Kidney tubule cell (primary cell): ENCODE data around the gene GNAO1.

ENCODE experiments used
- DNase-seq: peaks from one replicate; pipeline ENCODE4 v3.0.0-alpha.2; 2018; ENCODE audit warnings: low spot score

GNAO1 gene

GRCh38 chr16:56191156-56191815, at the start of gene GNAO1:
Gene GNAO1, plus strand, starts transcription at chr16:56191489. Its CDS starts 747 bp downstream, at chr16:56192236.
- DNase-seq = peak; percentile 44

- no peak for DNase-seq
Observed at GRCh38 chr16:56143666-56144065, 47.6 kb upstream of the GNAO1 start.

- DNase-seq = no peak
Observed at GRCh38 chr16:56145369-56145768, 45.9 kb upstream of the GNAO1 start.

GRCh38 chr16:56151621-56152020, 39.7 kb upstream of the GNAO1 start:
- no peak for DNase-seq

GRCh38 chr16:56161658-56162057, 29.6 kb upstream of the GNAO1 start:
- DNase-seq = no peak

GRCh38 chr16:56163089-56163488, 28.2 kb upstream of the GNAO1 start:
- DNase-seq = no peak

GRCh38 chr16:56163938-56164337, 27.4 kb upstream of the GNAO1 start:
- DNase-seq = no peak

GRCh38 chr16:56164636-56165035, 26.7 kb upstream of the GNAO1 start:
- no peak for DNase-seq

- no peak for DNase-seq
Observed at GRCh38 chr16:56174411-56174810, 16.9 kb upstream of the GNAO1 start.

- DNase-seq = no peak
Observed at GRCh38 chr16:56181401-56181800, 9.9 kb upstream of the GNAO1 start.

- DNase-seq = no peak
Observed at GRCh38 chr16:56183266-56183665, 8.0 kb upstream of the GNAO1 start.

- no peak for DNase-seq
Observed at GRCh38 chr16:56190048-56190676, 1.1 kb upstream of the GNAO1 start.

- DNase-seq = no peak
Observed at GRCh38 chr16:56190677-56191155, 573 bp upstream of the GNAO1 start.

GRCh38 chr16:56191835-56192634, 746 bp downstream of the GNAO1 start:
- DNase-seq = no peak

- no peak for DNase-seq
Observed at GRCh38 chr16:56192635-56192945, 1.3 kb downstream of the GNAO1 start.

GRCh38 chr16:56192986-56193945, 2.0 kb downstream of the GNAO1 start:
- DNase-seq = no peak

GRCh38 chr16:56193951-56194726, 2.9 kb downstream of the GNAO1 start:
- DNase-seq = peak; percentile 75

GRCh38 chr16:56195151-56195550, 3.9 kb downstream of the GNAO1 start:
- DNase-seq = no peak

GRCh38 chr16:56196381-56196780, 5.1 kb downstream of the GNAO1 start:
- DNase-seq = no peak

GRCh38 chr16:56197192-56197992, 6.1 kb downstream of the GNAO1 start:
- no peak for DNase-seq
